ENCODE data around the gene SPEF2.

Gene SPEF2, protein sequence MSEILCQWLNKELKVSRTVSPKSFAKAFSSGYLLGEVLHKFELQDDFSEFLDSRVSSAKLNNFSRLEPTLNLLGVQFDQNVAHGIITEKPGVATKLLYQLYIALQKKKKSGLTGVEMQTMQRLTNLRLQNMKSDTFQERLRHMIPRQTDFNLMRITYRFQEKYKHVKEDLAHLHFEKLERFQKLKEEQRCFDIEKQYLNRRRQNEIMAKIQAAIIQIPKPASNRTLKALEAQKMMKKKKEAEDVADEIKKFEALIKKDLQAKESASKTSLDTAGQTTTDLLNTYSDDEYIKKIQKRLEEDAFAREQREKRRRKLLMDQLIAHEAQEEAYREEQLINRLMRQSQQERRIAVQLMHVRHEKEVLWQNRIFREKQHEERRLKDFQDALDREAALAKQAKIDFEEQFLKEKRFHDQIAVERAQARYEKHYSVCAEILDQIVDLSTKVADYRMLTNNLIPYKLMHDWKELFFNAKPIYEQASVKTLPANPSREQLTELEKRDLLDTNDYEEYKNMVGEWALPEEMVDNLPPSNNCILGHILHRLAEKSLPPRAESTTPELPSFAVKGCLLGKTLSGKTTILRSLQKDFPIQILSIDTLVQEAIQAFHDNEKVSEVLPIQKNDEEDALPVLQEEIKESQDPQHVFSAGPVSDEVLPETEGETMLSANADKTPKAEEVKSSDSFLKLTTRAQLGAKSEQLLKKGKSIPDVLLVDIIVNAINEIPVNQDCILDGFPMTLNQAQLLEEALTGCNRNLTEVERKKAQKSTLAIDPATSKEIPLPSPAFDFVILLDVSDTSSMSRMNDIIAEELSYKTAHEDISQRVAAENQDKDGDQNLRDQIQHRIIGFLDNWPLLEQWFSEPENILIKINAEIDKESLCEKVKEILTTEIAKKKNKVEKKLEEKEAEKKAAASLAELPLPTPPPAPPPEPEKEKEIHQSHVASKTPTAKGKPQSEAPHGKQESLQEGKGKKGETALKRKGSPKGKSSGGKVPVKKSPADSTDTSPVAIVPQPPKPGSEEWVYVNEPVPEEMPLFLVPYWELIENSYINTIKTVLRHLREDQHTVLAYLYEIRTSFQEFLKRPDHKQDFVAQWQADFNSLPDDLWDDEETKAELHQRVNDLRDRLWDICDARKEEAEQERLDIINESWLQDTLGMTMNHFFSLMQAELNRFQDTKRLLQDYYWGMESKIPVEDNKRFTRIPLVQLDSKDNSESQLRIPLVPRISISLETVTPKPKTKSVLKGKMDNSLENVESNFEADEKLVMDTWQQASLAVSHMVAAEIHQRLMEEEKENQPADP (N-terminal part only)

DNA sequence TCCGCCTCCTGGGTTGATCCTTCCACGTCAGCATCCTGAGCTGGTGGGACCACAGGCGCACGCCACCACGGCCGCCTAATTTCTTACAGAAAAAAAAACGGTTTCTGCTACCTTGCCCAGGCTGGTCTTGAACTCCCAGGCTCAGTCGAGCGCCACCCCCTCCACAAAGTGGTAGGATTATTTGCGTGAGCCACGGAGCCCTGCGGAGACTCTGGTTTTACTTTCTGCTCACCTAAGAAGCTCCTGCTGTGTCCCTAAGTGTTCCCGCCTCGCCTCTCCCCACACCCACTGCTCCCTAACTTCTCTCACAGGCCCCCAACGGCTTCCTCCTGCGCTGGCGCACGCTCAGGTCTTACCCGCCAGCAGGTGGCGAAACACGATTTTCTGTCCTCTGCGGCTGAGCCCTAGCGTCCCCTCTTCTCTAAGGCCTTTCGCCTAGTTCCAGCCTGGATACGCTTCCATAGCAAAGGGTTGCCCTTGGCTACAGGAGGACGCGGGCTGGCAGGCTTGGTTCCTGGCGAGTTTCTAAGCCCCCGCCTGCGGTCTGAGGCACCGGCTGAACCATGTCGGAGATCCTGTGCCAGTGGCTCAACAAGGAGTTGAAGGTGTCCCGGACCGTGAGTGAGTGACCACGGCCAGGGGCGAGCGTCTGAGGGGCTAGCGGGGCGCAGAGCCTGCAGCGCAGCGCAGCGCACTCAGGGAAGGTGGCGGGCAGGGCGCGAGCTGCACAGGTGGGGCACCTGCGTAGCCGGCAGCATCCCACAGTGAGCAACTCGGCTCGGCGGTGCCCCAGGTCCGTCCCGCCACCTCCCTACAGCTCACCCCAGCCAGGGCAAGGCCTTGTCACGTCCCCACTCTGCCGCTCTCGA is at the start of gene SPEF2:
SPEF2 (plus strand) TSS at position 429 of the 869 bp plus-strand sequence; CDS start at position 564, 135 bp downstream.
- DNase-seq: peak; percentile 44

DNA sequence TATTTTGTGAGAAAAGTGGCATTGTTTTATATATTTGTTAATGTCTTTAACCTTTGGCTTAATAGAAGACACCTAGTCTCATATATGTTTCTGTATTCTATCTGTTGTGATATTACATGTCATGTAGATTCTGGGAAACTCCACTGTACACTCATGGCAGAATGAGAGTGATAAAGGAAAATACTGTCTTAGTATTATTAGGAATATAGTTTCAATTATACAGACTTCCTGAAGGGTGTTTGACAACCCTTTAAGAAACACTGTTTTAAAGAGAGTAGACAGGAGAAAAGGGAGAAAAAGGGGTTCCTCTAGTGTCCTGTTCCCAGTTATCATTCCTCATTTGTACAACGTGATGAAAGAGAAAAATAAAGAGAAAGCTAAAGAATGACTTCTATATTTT is 42.1 kb upstream of the SPEF2 start:
- DNase-seq: no peak

DNA sequence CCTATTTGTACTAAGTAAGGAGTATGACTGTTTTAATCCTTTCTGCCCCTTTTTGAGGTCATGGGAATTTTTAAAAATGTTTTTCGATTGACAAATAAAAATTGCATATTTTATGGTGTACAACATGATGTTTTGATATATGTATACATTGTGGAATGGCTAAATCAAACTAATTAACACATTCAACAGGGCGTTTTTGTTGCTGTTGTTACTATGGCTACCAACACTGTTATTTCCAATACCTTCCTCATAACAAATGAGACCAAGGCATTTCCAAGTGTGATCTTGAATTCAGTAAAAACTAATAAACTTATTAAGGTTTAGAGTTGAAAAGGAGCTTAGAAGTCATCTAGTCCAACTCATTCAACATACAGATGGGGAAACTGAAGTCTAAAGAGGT is 30.2 kb upstream of the SPEF2 start:
- DNase-seq: no peak

DNA sequence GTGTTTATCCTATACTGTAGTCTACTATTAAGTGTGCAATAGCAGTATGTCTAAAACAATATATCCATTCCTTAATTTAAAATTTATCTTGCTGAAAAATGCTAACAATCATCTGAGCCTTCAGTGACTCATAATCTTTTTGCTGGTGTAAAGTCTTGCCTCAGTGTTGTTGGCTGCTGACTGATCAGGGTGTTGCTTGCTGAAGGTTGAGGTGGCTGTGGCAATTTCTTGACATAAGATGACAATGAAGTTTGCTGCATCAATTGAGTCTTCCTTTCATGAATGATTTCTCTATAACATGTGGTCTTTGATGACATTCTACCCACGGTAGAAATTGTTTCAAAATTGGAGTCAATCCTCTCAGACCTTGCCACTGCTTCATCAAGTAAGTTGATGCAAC is 24.3 kb upstream of the SPEF2 start:
- DNase-seq: no peak

DNA sequence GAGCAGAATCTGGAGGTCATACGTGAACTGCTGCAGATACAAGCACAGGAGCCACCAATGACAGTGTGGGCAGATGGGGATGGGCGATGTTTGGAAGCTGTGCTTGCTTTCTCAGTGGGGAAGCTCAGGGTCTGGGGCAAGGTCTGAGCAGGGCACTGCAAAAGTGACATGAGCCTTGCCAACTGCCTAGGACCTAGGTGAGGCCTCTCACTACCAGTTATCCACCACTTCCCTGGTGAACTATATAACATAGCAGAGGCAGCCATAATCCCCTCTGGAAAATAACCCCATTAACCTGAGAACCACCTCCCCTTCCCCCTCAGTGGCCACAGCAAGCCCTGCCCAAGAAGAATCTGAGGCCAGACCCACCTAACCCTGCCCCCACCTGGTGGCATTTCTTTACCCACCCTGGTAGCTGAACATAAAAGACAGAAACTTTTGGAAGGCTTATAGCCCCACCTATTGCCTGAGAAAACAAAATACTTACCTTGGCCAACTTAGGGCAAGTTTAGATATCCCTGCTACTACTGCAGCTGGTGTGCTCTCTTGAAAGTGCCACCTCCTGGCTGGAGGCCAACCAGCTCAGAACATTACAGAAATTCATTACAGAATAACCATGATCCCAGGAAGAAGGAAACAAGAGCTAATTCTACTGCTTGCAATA is 18.8 kb upstream of the SPEF2 start:
- DNase-seq: peak; percentile 42

DNA sequence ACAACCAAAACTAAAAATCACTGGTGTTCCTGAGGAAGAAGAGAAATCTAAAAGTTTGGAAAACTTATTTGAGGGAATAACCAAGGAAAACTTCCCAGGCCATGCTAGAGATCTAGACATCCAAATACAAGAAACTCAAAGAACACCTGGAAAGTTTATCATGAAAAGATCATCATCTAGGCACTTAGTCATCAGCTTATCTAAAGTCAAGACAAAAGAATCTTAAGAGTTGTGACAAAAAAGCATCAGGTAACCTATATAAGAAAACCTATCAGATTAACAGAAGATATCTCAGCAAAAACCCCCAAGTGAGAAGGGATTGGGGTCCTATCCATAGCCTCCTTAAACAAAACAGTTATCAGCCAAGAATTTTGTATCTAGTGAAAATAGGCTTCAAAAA is 17.1 kb upstream of the SPEF2 start:
- no peak for DNase-seq

DNA sequence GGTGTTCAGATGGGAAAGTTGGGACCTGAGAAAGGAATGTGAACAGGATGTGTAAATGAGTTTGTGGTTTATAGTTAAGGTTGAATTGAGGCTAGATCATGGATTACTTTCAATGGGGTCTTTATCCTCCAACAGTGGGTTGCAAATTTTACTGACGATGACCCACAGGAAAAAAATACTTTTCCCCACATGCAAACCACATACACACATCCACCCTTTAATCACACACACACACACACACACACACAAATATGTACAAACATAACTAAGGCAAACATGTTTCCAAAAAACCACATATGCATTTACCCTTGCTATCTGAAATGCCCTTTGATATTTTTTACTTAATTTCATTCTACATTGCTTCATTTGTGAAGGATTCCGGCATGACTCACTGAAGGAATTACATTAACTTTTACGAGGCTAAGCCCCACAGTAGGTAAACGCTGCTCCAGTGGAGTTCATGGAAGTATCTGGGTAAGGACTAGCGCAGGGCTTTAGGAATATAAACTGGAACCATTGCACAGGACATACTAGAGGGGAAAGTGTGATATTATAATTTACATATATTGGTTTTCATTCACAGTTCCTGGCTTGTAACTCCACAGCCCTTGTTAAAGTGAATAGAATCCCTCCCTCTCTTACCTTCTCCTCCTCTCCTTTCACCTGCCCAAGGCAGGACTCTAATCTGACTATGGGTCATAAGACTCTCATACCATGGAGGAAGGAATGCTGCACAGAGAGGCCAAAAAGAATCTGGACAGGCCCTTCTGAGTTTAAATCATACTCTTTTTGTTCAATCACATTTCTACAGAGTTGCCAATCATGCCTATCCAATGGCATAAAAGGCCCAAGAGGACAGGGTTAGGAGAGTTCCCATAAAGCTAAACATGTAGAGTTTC is 8.5 kb upstream of the SPEF2 start:
- DNase-seq: no peak

DNA sequence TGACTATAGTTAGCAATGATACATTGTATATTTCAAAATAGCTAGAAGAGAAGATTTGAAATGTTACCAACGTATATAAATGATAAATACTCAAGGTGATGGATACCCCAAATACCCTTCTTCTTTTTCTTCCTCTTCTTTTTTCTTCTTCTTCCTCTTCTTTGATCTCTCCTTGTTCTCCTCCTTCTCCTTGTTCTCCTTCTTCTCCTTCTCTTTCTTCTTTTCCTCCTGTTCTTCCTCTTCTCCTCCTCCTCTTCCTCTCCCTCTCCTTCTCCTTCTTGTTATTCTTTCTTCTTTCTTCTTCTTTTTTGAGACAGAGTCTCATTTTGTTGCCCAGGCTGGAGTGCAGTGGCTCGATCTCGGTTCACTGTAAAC is 616 bp upstream of the SPEF2 start:
- DNase-seq: no peak

DNA sequence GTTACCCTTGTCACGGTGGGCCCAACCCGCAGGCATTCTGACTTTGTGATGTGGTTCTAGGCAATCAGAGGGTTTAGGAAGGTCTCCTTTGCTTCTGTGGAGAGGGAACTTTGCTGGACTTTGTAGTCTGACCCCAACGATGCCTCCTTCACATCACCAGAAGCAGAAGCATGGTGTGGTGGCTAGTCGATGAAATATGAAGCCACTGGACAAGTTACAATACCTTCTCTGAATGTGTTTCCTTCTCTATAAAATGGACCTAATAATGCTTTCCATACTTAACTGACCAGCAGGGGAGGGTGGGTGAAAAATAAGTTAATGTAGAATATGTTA is 607 bp downstream of the SPEF2 start:
- DNase-seq: no peak

DNA sequence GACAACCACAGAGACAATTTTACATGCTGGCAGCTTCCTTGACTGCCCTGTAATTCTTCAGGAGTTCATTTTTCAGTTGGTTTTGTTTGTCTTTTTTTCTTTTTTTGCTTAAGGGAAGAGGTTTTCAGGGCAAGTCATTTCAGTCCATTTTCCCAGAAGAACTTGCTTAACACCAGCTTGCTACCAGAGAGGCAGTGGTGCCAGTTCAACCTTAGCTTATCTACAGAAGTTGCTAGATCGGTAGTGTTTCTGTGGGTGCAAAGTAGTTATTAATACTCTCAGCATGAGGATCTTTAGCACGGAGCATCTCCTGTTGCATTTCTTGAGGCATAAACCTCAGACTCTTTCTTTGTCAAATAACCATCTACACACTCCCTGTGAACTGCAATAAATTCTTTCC is 1.1 kb downstream of the SPEF2 start:
- no peak for DNase-seq

DNA sequence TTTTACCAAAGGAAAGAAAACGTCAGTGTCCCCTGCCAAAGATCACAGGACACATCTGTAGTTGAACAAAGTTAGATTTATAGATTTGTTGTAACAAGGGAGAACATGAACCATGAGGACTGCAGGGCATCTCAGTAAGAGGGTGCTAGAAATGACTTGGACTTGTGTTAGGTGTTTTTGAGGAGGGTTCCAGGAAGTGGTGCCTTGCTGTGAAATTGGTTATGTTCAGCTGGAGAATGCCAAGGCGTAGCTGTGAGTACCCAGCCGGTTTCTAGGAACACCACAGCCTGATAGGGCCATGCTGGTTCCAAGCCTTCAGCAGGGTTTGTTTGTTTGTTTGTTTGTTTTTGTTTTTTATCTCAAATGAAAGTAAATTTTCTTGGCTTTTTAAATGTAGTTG is 5.3 kb downstream of the SPEF2 start:
- DNase-seq: no peak

DNA sequence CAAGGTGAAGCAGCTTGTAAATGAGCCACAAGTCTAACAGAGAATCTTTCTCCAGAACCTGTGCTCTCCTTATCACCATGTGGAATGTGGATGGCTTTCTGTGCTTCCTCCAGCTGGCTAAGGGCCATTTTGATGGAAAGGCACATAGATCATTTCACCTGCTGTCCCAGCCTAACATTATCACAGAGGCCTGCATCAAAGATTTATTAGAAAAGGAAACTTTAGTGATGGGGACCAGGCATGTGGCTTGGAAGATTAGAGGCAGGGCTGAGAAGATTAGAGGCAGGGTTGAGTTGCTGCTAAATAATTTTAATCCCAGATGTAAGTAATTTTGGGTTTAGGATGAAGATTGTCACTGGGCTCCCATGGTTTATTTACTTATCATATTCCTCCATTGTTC is 6.3 kb downstream of the SPEF2 start:
- DNase-seq: no peak

DNA sequence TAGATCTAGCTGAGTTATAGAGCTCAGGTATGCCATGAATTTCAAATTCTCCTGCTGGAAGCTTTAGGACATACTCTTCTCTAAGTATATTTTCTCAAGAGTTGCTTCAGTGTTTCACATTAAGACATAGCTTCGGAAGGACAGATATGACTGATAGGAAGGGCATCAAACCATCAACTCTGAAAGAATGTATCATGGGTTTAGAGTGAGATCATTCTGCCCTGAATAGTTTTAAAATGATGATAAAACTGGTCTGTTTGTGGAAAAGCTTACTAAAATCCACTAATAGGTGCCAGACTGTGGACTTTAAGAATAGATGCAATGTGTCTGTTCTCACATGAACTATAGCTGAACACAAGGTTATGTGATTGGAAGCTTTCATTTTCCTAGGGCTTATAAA is 8.4 kb downstream of the SPEF2 start:
- no peak for DNase-seq

DNA sequence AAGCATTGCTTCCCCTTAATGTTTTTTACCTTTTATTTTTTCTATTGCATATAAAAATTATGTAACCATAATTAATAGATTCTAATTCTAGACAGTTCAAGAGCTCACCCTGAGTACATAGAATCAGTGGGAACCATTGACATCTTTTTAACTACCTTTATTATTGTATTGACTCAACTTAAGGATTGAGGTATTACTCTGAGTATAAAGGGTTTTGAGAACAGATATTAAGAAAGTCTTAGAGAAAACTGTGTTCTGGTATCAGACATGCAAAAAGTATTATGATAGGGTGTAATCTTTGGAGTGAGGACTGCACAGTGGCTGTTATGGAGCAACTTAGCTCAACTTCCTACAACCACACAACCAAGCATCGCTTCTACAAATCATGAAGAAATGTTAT is 8.9 kb downstream of the SPEF2 start:
- DNase-seq: no peak

DNA sequence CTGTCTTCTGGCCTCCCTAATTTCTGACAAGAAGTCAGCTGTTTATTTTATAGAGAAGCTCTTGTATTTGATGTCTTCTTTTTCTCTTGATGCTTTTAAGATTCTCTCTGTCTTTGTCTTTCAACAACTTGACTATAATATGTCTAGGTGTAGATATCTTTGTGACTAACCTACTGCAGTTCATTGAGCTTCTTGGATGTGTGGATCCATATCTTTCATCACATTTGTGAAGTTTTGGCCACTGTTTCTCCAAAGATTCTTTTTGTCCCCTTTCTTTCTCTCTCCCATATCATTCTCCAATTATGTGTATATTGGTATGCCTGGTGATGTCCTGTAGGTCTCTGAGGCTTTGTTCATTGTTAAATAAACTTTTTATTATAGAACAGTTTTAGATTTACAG is 16.7 kb downstream of the SPEF2 start:
- no peak for DNase-seq

DNA sequence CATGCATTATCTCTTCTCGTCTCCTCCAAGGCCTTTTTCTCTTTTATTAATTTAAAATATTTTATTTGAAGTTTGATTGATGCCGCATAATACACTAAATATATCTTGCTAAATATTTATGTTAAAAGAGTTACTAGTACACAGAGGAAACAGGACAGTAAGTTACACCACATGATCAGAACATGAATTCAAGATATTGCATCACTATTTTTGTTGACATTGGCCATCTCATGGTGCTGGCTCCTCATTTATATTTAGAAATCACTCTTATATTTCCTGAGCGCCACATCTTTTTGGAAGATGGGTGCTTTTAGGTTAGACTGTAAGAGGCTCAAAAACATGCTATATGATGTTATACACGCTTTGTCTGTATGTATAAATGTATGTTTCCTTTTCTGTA is 23.0 kb downstream of the SPEF2 start:
- no peak for DNase-seq

DNA sequence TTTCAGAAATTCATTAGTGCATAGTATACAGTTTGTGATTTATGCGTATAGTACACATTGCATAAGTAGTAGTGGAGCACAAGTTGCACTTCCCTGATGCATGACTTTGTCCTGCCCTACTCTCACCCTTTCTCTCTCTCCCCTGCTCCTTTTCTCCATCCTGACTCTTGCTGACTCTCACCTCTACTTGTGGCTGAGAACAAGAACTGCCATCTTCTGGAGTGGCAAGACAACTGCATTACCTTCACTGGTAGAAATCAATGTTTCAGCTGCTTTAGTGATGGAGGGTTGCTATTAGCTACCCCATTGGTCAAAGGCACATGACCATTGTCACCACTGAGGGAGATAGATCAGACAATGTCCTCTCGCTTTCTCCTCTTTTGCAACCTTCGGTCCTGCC is 26.9 kb downstream of the SPEF2 start:
- no peak for DNase-seq

DNA sequence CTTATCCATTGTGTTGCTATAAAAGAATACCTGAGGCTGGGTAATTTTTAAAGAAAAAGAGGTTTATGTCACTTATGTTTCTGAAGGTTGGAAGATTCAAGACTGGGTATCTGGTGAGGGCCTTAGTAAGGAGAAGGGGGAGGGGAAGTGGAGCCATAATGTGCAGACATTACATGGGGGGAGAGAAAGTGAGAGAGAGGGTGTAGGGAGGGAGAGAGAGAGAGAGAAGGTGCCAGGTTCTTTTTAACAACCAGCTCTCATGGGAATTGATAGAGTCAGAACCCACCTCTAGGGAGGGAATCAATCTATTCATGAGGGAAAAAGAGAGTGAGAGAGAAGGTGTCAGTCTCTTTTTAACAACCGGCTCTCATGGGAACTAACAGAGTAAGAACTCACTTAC is 29.5 kb downstream of the SPEF2 start:
- no peak for DNase-seq

DNA sequence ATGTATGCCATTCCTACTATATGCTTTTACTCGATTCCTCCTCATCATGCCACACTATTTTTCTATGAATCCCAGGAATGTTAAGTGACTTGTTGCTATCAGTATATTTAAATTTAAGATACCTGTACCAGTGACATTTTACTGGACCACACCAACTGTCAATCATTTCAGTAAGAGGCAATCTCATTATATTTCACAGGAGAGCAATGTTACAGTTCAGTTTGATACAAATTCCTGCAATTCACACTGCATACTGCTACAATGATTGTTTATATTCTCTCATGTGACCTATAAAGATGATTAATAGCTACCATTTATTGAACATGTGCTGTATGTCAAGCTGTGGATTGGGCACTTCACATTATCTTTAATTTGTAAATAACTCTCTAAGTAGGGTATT is 30.0 kb downstream of the SPEF2 start:
- no peak for DNase-seq

DNA sequence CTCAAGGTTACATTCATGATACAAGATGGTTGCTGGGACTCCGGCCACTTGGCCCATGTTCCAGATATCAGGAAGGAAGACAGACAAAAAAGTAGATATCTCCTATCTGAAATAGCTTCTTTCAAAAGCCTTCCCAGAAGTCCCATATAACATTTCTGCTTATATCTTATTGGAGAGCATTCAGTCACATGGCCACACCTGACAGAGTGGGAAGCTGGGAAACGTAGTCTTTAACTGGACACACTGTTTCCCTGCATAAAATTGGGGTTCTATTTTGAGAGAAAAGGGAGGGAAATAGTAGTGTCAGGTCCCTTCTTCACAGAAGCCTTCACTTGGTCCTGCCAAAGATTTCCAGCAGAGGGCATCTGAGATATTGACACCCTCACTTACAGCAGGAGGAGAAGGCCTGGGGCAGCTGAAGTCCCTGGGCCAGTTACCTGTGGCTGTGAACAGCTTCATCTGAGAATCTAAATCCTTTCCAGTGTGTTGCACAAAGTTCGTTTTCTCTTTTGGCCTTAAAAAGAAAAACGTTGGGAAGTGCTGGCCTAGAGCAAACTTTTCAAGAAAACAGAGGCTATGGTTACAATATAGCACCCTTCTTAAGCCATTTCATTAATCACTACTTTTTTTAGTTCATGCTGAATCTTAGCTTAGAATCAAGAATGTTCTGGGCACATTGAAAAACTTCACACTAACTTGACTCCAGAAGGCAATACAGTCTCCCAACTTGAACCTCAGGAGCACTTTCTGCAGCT is 33.5 kb downstream of the SPEF2 start:
- DNase-seq: no peak
